ENCODE data around the gene SLC7A5.

SLC7A5 gene

DNA sequence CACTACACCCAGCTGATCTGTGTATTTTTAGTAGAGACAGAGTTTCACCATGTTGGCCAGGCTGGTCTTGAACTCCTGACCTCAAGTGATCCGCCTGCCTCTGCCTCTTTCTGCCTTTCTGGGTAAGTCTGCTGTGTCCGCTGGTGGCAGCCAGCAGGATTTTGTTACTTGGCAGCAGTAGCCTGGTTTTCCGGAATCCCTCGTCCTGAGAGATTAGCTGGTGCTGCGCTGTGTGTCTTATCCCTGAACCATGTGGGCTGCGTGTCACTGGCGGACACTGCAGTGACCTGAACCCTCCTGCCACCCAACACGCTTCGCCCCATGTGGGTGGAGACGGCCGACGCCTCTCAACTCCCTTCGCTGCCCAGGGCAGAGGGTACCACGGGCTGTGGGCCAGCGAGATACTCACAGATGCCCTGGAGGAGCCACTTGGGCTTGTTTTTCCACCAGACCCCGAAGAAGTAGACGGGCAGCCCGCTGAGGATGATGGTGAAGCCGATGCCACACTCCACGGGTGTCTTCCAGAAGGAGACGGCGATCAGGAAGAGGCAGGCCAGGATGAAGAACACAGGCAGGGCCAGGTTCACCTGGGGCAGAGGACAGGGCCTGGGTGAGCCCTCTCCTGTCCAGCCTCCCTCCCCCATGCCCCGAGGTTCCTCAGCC lies 35.2 kb downstream of the SLC7A5 start:
- Histone ChIP-seq H3K4me2 (ENCODE audit: low read depth, low read length) (no peak overlapping the region), H3K9me3 (replicated peaks; ENCODE audit: insufficient read depth, low read length) (no peaks in the 10 kb centered on the region), H3K27me3 (replicated peaks; ENCODE audit: insufficient read depth, low read length) (no peaks in the 10 kb centered on the region), H3F3A (ENCODE audit: insufficient read depth, low read length) (0 out of 2 replicates have a peak, but pooled peaks cover 2% of the 10 kb centered on the region), H3K9me2 (replicated peaks; ENCODE audit: insufficient read depth, low read length) (no peaks in the 10 kb centered on the region), H3K4me3 (ENCODE audit: low read length) (no peak overlapping the region), H3K27ac (ENCODE audit: low read length) (no peak overlapping the region), H3K9ac (ENCODE audit: low read length) (no peak overlapping the region), H4K20me1 (ENCODE audit: insufficient read depth, low read length) (no peaks in the 10 kb centered on the region), H3K36me3 (replicated peaks; ENCODE audit: insufficient read depth, low read length) (no peaks in the 10 kb centered on the region), H3K4me1 (ENCODE audit: low read length) (no peaks in the 10 kb centered on the region), H2AFZ (ENCODE audit: low read length) (no peak overlapping the region), H3K79me2 (ENCODE audit: low read length) (no peaks in the 10 kb centered on the region)
- TF ChIP-seq EZH2 (optimal IDR thresholded peaks at IDR 0.05; ENCODE audit: low read depth, low read length) (no peak), EZH2phosphoT487 (IDR thresholded peaks at IDR 0.05; ENCODE audit: low read length) (no peak)
- DNase-seq = no peak

- no peaks in the 10 kb centered on the region for H4K20me1 ChIP-seq (ENCODE audit: insufficient read depth, low read length)
- H3K27ac ChIP-seq (ENCODE audit: low read length) = no peak overlapping the region
- H3K4me3 ChIP-seq (ENCODE audit: low read length) = no peak overlapping the region
These were observed 35.8 kb downstream of the SLC7A5 start for GRCh38 chr16:87833548-87833947.

GRCh38 chr16:87832741-87833502 lies 36.4 kb downstream of the SLC7A5 start:
- H3K79me2 ChIP-seq (ENCODE audit: low read length) = no peaks in the 10 kb centered on the region
- no peak overlapping the region for H3K4me3 ChIP-seq (ENCODE audit: low read length)
- H3F3A ChIP-seq (ENCODE audit: insufficient read depth, low read length) = 0 out of 2 replicates have a peak, but pooled peaks cover 2% of the 10 kb centered on the region
- H3K9me3 ChIP-seq (replicated peaks; ENCODE audit: insufficient read depth, low read length) = no peaks in the 10 kb centered on the region
- H3K27me3 ChIP-seq (replicated peaks; ENCODE audit: insufficient read depth, low read length) = no peaks in the 10 kb centered on the region
- no peak for TF ChIP-seq EZH2phosphoT487 (IDR thresholded peaks at IDR 0.05; ENCODE audit: low read length)
- no peak for TF ChIP-seq EZH2 (optimal IDR thresholded peaks at IDR 0.05; ENCODE audit: low read depth, low read length)
- no peak for TF ChIP-seq CTCF (IDR thresholded peaks at IDR 0.05; ENCODE audit: low read length)
- no peaks in the 10 kb centered on the region for H3K36me3 ChIP-seq (replicated peaks; ENCODE audit: insufficient read depth, low read length)
- H2AFZ ChIP-seq (ENCODE audit: low read length) = no peak overlapping the region
- no peaks in the 10 kb centered on the region for H3K9me2 ChIP-seq (replicated peaks; ENCODE audit: insufficient read depth, low read length)
- H3K4me1 ChIP-seq (ENCODE audit: low read length) = no peaks in the 10 kb centered on the region
- H3K4me2 ChIP-seq (ENCODE audit: low read depth, low read length) = no peak overlapping the region
- no peak overlapping the region for H3K27ac ChIP-seq (ENCODE audit: low read length)
- no peak for DNase-seq
- no peaks in the 10 kb centered on the region for H4K20me1 ChIP-seq (ENCODE audit: insufficient read depth, low read length)
- no peak overlapping the region for H3K9ac ChIP-seq (ENCODE audit: low read length)

More at GRCh38 chr16:87833548-87833947, 35.8 kb downstream of the SLC7A5 start:
- Histone ChIP-seq H3K4me2 (ENCODE audit: low read depth, low read length) (no peak overlapping the region), H3K9ac (ENCODE audit: low read length) (no peak overlapping the region), H2AFZ (ENCODE audit: low read length) (no peak overlapping the region), H3F3A (ENCODE audit: insufficient read depth, low read length) (0 out of 2 replicates have a peak, but pooled peaks cover 2% of the 10 kb centered on the region), H3K4me1 (ENCODE audit: low read length) (no peaks in the 10 kb centered on the region), H3K79me2 (ENCODE audit: low read length) (no peaks in the 10 kb centered on the region), H3K9me3 (replicated peaks; ENCODE audit: insufficient read depth, low read length) (no peaks in the 10 kb centered on the region), H3K36me3 (replicated peaks; ENCODE audit: insufficient read depth, low read length) (no peaks in the 10 kb centered on the region), H3K27me3 (replicated peaks; ENCODE audit: insufficient read depth, low read length) (no peaks in the 10 kb centered on the region), H3K9me2 (replicated peaks; ENCODE audit: insufficient read depth, low read length) (no peaks in the 10 kb centered on the region)
- DNase-seq = no peak
- TF ChIP-seq EZH2 (optimal IDR thresholded peaks at IDR 0.05; ENCODE audit: low read depth, low read length) (no peak), EZH2phosphoT487 (IDR thresholded peaks at IDR 0.05; ENCODE audit: low read length) (no peak), CTCF (IDR thresholded peaks at IDR 0.05; ENCODE audit: low read length) (no peak)

All from MM.1S (cell line).